T-helper 9 cell (primary cell): ENCODE results near the gene ZNF526.

Experiments used
- DNase-seq: peaks from one replicate; pipeline ENCODE4 v3.0.0-alpha.2; 2020

Gene ZNF526

GRCh38 chr19:42268142-42268703 lies 48.1 kb downstream of the ZNF526 start:
- peak; percentile 95 for DNase-seq

GRCh38 chr19:42268704-42269477 lies 48.8 kb downstream of the ZNF526 start, which contains the start of gene CIC:
Gene CIC (plus strand): TSS chr19:42269252. CDS start chr19:42271784, 2,532 bp downstream.
- peak; percentile 98 for DNase-seq

DNA sequence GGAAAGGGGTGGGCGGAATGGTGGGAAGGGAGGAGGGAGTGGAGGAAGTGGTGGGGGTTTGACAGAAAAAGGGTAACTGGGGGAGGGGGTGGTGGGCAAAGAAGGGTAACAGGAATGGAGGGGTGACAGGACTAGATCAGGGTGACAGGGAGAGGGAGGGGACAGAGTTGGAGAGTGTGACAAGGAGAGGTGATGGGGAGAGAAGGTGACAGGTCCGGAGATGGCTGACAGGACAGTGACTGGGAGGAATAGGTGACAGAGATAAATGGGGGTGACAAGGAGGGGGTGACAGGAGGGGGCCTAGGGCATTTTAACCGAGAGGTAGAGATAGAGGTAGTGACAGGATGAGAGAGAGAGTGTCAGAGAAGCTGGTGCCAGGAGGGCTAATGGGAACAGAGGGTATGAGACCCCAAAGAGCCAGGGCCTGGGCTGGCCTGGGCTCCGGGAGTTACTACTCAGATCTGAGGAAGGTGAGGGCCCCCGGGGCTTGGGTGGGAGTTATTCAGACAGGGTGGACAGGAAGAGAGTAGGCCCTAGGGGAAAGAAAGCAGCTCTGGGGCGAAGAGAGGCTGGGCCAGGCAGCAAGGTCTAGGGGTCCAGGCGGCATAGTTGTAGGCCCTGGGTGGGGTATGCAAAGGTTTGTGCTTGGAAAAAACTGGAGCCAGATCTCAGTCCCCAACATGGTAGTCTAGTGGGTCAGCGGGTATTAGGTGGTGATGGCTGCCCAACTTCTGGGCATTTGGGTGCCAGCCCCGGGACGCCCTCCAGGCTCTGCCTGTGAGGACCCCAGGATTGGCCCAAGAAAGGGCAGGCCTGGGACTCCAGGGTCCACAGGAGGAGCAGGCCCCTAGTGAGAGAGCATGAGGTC lies 49.6 kb downstream of the ZNF526 start:
- no peak for DNase-seq

DNA sequence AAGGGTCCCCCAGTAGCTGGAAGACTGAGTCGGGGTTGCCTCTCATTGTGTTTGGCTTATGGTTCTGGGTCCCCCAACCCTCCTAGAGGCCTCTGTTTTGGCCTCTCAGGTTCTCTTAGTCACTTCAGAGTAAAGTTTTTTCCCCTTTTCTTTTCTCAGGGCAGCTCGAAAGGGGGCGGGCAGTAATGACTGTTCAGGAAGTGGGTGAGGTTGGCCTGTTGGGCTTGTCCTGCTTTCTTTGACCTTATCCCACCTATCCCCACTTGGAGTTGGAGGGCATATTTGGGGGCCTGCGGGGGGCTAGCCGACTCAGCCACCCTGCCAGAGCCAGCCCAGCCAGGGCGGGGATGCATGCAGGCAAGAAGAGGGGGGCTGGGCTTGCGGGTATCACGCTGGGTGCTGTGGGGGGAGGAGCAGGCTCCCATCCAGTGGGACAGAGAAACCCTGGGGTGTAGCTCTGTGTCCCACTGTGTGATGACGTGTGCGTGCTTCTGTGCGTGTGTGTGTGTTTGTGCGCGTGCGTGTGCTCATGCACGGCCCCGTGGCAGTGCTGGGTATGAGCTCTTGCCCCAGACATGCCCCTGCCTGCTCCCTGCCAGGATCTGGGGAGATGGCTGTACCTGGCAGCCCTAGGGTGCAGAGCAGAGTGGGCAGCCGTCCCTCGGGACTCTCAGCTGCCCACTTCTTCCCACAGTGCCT lies 50.4 kb downstream of the ZNF526 start:
- peak; percentile 61 for DNase-seq

DNA sequence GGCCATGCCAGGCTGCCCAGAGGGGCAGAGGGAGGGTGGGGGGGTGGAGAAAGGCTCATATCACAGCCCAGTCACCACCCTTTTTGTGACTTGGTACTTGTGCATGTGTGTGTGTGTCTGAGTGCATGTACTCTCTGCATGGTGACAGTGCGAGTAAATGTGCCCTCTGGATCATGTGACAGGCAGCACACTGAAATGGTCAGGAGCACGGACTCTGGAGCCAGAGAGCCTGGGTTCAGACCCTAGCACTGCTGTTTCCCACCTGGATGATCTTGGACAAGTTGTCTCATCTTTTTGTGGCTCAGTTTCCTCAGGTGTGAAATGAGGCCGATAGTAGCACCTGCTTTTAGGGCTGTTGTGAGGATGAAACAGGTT lies 50.9 kb downstream of the ZNF526 start:
- no peak for DNase-seq

- no peak for DNase-seq
Observed at GRCh38 chr19:42271861-42272534, 51.9 kb downstream of the ZNF526 start.

DNA sequence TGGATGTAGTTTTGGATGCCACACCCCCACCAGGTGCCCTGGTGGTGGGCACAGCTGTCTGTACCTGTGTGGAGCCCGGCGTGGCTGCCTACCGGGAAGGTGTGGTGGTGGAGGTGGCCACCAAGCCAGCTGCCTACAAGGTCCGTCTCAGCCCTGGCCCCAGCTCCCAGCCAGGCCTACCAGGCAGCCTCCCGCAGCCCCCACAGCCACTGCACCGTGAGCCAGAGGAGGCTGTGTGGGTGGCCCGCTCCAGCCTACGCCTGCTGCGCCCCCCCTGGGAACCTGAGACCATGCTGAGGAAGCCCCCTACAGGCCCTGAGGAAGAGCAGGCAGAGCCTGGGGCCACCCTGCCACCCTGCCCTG lies 52.4 kb downstream of the ZNF526 start:
- no peak for DNase-seq

GRCh38 chr19:42272989-42273406 lies 52.9 kb downstream of the ZNF526 start:
- DNase-seq = no peak

GRCh38 chr19:42273407-42274064 lies 53.4 kb downstream of the ZNF526 start:
- no peak for DNase-seq

DNA sequence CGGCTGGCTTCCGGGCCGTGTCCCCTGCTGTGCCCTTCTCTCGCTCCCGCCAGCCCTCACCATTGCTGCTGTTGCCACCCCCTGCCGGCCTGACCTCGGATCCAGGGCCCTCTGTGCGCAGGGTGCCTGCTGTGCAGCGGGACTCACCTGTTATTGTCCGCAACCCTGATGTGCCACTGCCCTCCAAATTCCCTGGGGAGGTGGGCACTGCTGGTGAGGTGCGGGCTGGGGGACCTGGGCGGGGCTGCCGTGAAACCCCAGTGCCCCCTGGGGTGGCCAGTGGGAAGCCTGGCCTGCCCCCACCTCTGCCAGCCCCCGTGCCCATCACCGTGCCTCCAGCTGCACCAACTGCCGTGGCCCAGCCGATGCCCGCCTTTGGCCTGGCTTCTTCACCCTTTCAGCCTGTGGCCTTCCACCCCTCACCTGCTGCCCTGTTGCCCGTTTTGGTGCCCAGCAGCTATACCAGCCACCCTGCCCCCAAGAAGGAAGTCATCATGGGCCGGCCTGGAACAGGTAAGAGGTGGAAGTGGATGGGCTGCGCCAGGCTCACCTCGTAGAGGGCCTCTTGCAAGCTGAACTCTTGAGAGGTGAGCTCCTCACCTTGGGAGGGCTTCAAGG lies 54.1 kb downstream of the ZNF526 start:
- no peak for DNase-seq

DNA sequence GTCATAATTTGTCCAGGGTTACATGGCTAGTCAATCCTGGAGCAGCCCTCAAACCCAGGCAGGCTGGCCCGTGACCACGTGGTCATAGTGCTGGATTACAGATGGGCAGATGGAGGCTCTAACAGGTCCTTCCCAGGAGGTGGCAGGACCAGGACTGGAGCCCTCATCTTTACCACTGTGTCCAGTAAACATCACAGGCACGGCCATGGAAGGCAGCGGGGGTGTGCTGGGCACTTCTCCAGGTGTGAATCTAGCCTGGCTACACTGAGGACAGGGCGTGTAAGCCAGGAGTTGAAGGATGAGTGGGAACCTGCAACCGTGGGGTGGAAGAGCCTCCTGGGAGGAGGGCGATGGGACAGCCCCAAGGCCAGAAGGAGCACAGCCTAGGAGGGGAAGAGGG lies 55.0 kb downstream of the ZNF526 start:
- no peak for DNase-seq

- DNase-seq = no peak
Observed at GRCh38 chr19:42275517-42275916, 55.4 kb downstream of the ZNF526 start.

DNA sequence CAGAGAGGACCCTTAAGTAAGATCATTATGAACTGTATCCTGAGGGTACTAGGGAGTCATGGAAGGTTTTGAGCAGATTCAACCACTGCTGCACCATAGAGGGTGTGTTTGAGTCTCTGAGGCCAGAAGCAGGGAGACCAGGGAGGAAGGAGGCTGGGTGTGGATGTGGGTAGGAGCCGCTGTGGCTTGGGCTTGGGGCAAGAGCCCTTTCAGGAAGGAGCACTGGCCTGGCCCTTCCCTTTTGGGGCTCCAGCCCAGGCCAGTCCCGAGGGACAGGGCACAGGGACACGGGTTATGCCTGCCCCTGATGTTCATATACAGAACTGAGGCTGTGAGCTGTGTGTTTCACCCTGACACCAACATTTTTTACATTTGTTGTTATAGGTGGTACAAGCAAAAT lies 56.2 kb downstream of the ZNF526 start:
- no peak for DNase-seq

DNA sequence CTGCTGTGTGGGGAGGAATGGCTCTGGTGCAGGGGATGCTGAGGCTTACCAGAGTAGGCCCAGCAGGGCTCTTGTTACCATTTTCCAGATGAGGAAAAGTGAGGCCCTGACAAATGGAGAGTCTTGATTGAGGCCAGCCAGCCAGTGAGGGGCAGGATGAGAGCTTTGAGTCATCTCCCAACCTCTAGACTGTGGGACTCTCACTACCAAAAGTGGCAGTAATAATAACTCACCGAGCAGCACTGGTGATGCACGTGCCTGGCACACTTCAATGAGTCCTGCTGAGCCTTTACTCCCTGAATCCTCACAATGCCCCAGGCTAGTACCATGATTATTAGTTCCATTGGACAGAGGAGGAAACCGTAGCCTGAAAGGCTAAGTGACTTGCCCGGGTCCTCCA lies 56.7 kb downstream of the ZNF526 start:
- no peak for DNase-seq
